Measurements from ENCODE around the gene PPARG.

PPARG gene

GRCh38 chr3:12433823-12434222 lies 145.0 kb downstream of the PPARG start:
- no peak for DNase-seq (ENCODE audit: low spot score)
- TF ChIP-seq CTCF (IDR thresholded peaks at IDR 0.05; ENCODE audit: extremely low read depth, insufficient read depth, missing control alignments) = no peak
- in situ Hi-C loops (cut with MboI; ENCODE audit: low pct_unique_long_range_greater_than_20kb, low sequenced_read_pairs, unreplicated experiment) = no loop called here

DNA sequence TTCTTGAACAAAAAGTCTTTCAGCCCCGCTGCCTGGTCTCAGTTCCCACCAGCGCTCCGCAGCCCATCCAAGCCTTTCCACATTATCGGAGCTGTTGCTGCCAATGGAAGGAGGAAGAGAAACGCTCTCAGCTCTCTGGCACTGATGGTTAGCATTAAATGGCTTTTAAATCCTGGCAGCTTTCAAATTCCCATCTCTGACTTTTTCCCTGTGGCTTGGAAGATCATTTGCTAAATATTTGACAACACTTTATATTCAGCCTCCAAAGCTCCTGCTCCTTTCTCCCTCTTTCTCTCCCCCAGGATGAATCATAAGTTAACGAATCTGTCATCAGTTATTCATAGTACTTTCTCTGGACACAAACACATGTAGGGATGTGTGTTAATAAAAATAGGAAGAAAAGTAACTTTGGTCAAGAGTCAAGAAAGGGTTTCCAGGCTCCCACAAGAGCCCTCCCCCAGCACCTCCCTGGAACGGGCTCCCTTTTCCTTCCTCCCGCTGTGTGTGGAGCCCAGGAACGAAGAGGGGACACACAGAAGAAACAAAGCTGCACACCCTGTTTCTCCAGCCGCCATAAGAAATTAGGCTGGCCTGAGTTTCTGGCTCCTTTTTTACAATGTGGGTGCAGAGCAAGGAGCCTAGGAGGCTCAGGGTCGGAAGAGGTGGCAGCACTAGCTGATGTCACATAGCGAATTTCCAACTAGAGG lies 147.8 kb downstream of the PPARG start:
- in situ Hi-C loops (cut with MboI; ENCODE audit: low pct_unique_long_range_greater_than_20kb, low sequenced_read_pairs, unreplicated experiment) = no loop called here
- no peak for TF ChIP-seq CTCF (IDR thresholded peaks at IDR 0.05; ENCODE audit: extremely low read depth, insufficient read depth, missing control alignments)
- no peak for DNase-seq (ENCODE audit: low spot score)

- DNase-seq (ENCODE audit: low spot score) = no peak
- in situ Hi-C loops (cut with MboI; ENCODE audit: low pct_unique_long_range_greater_than_20kb, low sequenced_read_pairs, unreplicated experiment) = no loop called here
- TF ChIP-seq CTCF (IDR thresholded peaks at IDR 0.05; ENCODE audit: extremely low read depth, insufficient read depth, missing control alignments) = no peak
These were observed 148.3 kb downstream of the PPARG start for GRCh38 chr3:12437221-12437605.

- no peak for TF ChIP-seq CTCF (IDR thresholded peaks at IDR 0.05; ENCODE audit: extremely low read depth, insufficient read depth, missing control alignments)
- in situ Hi-C loops (cut with MboI; ENCODE audit: low pct_unique_long_range_greater_than_20kb, low sequenced_read_pairs, unreplicated experiment) = no loop called here
- DNase-seq (ENCODE audit: low spot score) = no peak
These were observed 149.0 kb downstream of the PPARG start for GRCh38 chr3:12437861-12438260.

GRCh38 chr3:12438318-12438717 lies 149.4 kb downstream of the PPARG start:
- DNase-seq (ENCODE audit: low spot score) = no peak
- in situ Hi-C loops (cut with MboI; ENCODE audit: low pct_unique_long_range_greater_than_20kb, low sequenced_read_pairs, unreplicated experiment) = no loop called here
- TF ChIP-seq CTCF (IDR thresholded peaks at IDR 0.05; ENCODE audit: extremely low read depth, insufficient read depth, missing control alignments) = no peak

- TF ChIP-seq CTCF (IDR thresholded peaks at IDR 0.05; ENCODE audit: extremely low read depth, insufficient read depth, missing control alignments) = no peak
- in situ Hi-C loops (cut with MboI; ENCODE audit: low pct_unique_long_range_greater_than_20kb, low sequenced_read_pairs, unreplicated experiment) = no loop called here
- DNase-seq (ENCODE audit: low spot score) = no peak
These were observed 150.5 kb downstream of the PPARG start for GRCh38 chr3:12439161-12439940.
